Stimulated activated CD8-positive, alpha-beta memory T cell treated with anti-CD3 and anti-CD28 coated beads, Interleukin-12 subunit alpha, Interleukin-12 subunit beta, amount 100 ng/mL, for 1 hour (primary cell): ENCODE measurements around the gene APOD.

Experiments
- DNase-seq: peaks from one replicate; pipeline ENCODE4 v3.0.0-alpha.2; 2020; ENCODE audit warnings: low read depth

APOD gene

GRCh38 chr3:195524171-195524896 lies 59.4 kb downstream of the APOD start:
- no peak for DNase-seq

- no peak for DNase-seq
Measured at GRCh38 chr3:195522254-195523023, 61.3 kb downstream of the APOD start.
